PFSK-1 (cell line): Measurements from ENCODE around the gene HGFAC.

Experiments used
- FOXP2 ChIP-seq: optimal IDR thresholded peaks from 2 replicates; pipeline ENCODE3; 2011; ENCODE audit warnings: borderline replicate concordance, control low read depth, inconsistent platforms; ENCODE audit not compliant: insufficient read depth; ENCODE audit errors: extremely low read length, extremely low read depth
- POLR2AphosphoS5 ChIP-seq: IDR thresholded peaks from 2 replicates; pipeline ENCODE4 v1.6.1; 2012; ENCODE audit warnings: low read depth, mild to moderate bottlenecking, control low read depth, low read length, moderate library complexity
- REST ChIP-seq, 2 experiments: IDR thresholded peaks; 2 replicates each; pipeline versions ENCODE4 v1.6.1 to v1.8.0; 2011 to 2012; ENCODE audit warnings: low read depth in 2 of 2, low read length in 2 of 2, control low read depth in 1 of 2, inconsistent platforms in 1 of 2, mild to moderate bottlenecking in 1 of 2, moderate library complexity in 1 of 2; ENCODE audit not compliant: insufficient read depth in 1 of 2
- SIN3A ChIP-seq: IDR thresholded peaks from 2 replicates; pipeline ENCODE4 v1.6.1; 2012; ENCODE audit warnings: mild to moderate bottlenecking, low read length, moderate library complexity, borderline replicate concordance; ENCODE audit not compliant: insufficient read depth
- TAF1 ChIP-seq: IDR thresholded peaks from 2 replicates; pipeline ENCODE4 v1.6.1; 2012; ENCODE audit warnings: low read length, control low read depth, borderline replicate concordance; ENCODE audit not compliant: insufficient read depth

The HGFAC gene

GRCh38 chr4:3445829-3446545 lies 4.2 kb downstream of the HGFAC start:
- TF ChIP-seq POLR2AphosphoS5 (no peak), FOXP2 (no peak), SIN3A (no peak), REST (IDR thresholded peaks at IDR 0.05; ENCODE audit: insufficient read depth in 1 of 2, low read depth in 2 of 2, low read length in 2 of 2) (no peak), TAF1 (no peak)

- TF ChIP-seq REST (IDR thresholded peaks at IDR 0.05; ENCODE audit: insufficient read depth in 1 of 2, low read depth in 2 of 2, low read length in 2 of 2) (no peak), POLR2AphosphoS5 (no peak), SIN3A (no peak), FOXP2 (no peak), TAF1 (no peak)
Measured at GRCh38 chr4:3446631-3447320, 5.0 kb downstream of the HGFAC start.

- TF ChIP-seq SIN3A (no peak), TAF1 (no peak), REST (IDR thresholded peaks at IDR 0.05; ENCODE audit: insufficient read depth in 1 of 2, low read depth in 2 of 2, low read length in 2 of 2) (no peak), FOXP2 (no peak), POLR2AphosphoS5 (no peak)
Measured at GRCh38 chr4:3447431-3448395, 5.9 kb downstream of the HGFAC start.

- no peak for TF ChIP-seq POLR2AphosphoS5
- no peak for TF ChIP-seq REST (IDR thresholded peaks at IDR 0.05; ENCODE audit: insufficient read depth in 1 of 2, low read depth in 2 of 2, low read length in 2 of 2)
- TF ChIP-seq SIN3A: no peak
- no peak for TF ChIP-seq TAF1
- TF ChIP-seq FOXP2: no peak
Measured at GRCh38 chr4:3449047-3449573, 7.3 kb downstream of the HGFAC start.
